Ascending aorta (tissue), 2 donors: ENCODE results near the gene ANKRD30B. TPM values are rescaled to one million over a fixed set of nuclear protein-coding genes. Genes with fewer than 3 reads are reported as not detected.
"Not testable (repeated sequence)": the region's sequence is repeated elsewhere in the genome, so short reads cannot be mapped to it uniquely, and the experiment has no call there.

Experiments used
- DNase-seq, 2 donors: peaks; one replicate each; pipeline ENCODE4 v3.0.0-alpha.2; 2019; ENCODE audit warnings: low spot score in 2 of 2
- H3K27ac ChIP-seq, 2 donors: fragments of 200-600 bp; sonication (generic); one replicate each; pipeline ENCODE4 v1.5.1; 2016 to 2017; ENCODE audit warnings: mild to moderate bottlenecking in 1 of 2
- H3K27me3 ChIP-seq: fragments of 200-600 bp; sonication (generic); one replicate; pipeline ENCODE4 v1.5.1; 2017
- H3K36me3 ChIP-seq, 2 donors: fragments of 200-600 bp; sonication (generic); one replicate each; pipeline ENCODE4 v1.5.1; 2016
- H3K4me1 ChIP-seq, 2 donors: fragments of 200-600 bp; sonication (generic); one replicate each; pipeline ENCODE4 v1.5.1; 2016 to 2017; ENCODE audit warnings: mild to moderate bottlenecking in 1 of 2
- H3K4me3 ChIP-seq, 2 donors: fragments of 200-600 bp; sonication (generic); one replicate each; pipeline ENCODE4 v1.5.1; 2016 to 2017; ENCODE audit warnings: mild to moderate bottlenecking in 1 of 2
- H3K9me3 ChIP-seq, 2 donors: fragments of 200-600 bp; sonication (generic); one replicate each; pipeline ENCODE4 v1.5.1; 2016
- intact Hi-C: fragments of 100-400 bp; cut with DNase I; formaldehyde crosslinking; loops from one replicate; pipeline ENCODE4 v1.15.1; 2023
- total RNA-seq: library from RNA; depleted of rRNA; stranded (reverse); fragments of >200 nt; gene quantifications from one replicate; pipeline ENCODE4 v1.1.0, GENCODE V29; 2016
- TF ChIP-seq, protein P1 (sequence below), 3 experiments: fragments of 200-600 bp in 2 of 3; fragments of 450-650 bp in 1 of 3; sonication (generic) in 2 of 3; IDR thresholded peaks; one replicate each; pipeline ENCODE4 v1.5.1; 2016 to 2019; ENCODE audit warnings: antibody characterized with exemption in 3 of 3, mild to moderate bottlenecking in 1 of 3, moderate library complexity in 1 of 3

Gene ANKRD30B
- total RNA-seq, 1 donor from 2014 or later = not detected

DNA sequence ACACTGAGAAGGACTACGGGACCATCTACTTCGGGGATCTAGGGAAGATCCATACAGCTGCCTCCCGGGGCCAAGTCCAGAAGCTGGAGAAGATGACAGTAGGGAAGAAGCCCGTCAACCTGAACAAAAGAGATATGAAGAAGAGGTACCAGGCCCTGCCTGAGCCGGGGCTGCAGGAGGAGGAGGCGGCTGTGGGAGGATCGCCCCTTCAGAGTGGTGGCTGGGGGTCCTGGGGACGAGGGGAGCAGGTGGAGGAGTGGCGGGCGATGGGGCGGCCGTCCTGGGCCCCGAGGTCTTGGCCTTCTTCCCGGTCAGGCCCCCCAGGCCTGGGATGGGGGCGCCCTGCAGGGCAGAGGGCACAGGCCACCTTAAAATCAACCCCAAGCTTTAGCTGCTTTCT, 524 bp downstream of the ANKRD30B start:
- H3K4me3 ChIP-seq = no peak overlapping the region
- no peaks in the 10 kb centered on the region for H3K36me3 ChIP-seq
- TF ChIP-seq, protein P1, sequence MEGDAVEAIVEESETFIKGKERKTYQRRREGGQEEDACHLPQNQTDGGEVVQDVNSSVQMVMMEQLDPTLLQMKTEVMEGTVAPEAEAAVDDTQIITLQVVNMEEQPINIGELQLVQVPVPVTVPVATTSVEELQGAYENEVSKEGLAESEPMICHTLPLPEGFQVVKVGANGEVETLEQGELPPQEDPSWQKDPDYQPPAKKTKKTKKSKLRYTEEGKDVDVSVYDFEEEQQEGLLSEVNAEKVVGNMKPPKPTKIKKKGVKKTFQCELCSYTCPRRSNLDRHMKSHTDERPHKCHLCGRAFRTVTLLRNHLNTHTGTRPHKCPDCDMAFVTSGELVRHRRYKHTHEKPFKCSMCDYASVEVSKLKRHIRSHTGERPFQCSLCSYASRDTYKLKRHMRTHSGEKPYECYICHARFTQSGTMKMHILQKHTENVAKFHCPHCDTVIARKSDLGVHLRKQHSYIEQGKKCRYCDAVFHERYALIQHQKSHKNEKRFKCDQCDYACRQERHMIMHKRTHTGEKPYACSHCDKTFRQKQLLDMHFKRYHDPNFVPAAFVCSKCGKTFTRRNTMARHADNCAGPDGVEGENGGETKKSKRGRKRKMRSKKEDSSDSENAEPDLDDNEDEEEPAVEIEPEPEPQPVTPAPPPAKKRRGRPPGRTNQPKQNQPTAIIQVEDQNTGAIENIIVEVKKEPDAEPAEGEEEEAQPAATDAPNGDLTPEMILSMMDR (IDR thresholded peaks at IDR 0.05) = no peak
- no peaks in the 10 kb centered on the region for H3K4me1 ChIP-seq
- no peak overlapping the region for H3K27ac ChIP-seq
- DNase-seq = no peak
- no peaks in the 10 kb centered on the region for H3K27me3 ChIP-seq
- intact Hi-C loops = no loop called here
- no peaks in the 10 kb centered on the region for H3K9me3 ChIP-seq

DNA sequence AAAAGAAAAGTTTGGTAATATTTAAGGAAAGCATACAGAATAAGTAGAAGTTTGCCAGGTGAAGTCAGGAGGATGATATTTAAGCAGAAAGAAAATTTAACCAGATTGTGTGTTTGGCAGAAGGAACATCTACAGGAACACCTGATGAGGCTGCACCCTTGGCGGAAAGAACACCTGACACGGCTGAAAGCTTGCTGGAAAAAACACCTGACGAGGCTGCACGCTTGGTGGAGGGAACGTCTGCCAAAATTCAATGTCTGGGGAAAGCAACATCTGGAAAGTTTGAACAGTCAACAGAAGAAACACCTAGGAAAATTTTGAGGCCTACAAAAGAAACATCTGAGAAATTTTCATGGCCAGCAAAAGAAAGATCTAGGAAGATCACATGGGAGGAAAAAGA, 15.6 kb downstream of the ANKRD30B start:
- H3K36me3 ChIP-seq, H3K4me3 ChIP-seq, H3K4me1 ChIP-seq, intact Hi-C loops, H3K9me3 ChIP-seq, H3K27ac ChIP-seq, DNase-seq, H3K27me3 ChIP-seq: not testable (repeated sequence)

DNA sequence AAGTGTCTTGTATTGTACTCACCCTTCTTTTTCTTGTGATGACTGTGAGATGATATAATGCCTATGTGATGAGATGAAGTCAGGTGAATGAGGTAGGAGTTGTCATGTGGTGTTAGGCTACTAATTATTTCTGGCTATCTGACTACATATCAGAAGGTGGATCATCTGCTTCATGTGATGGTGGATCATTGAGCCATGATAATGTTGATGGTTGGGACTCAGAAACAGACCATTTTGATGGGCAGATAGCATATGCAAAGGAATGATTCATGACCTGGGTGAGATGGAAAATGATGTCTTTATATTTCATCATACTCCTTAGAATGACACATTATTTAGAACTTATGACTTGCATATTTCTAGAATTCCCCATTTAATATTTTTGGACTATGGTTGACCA, 19.5 kb downstream of the ANKRD30B start:
- TF ChIP-seq, protein P1 (IDR thresholded peaks at IDR 0.05) = no peak
- no peak overlapping the region for H3K27ac ChIP-seq
- H3K27me3 ChIP-seq = no peaks in the 10 kb centered on the region
- DNase-seq = no peak
- intact Hi-C loops = no loop called here
- H3K36me3 ChIP-seq = no peaks in the 10 kb centered on the region
- H3K4me1 ChIP-seq = no peaks in the 10 kb centered on the region
- no peak overlapping the region for H3K4me3 ChIP-seq
- no peaks in the 10 kb centered on the region for H3K9me3 ChIP-seq

DNA sequence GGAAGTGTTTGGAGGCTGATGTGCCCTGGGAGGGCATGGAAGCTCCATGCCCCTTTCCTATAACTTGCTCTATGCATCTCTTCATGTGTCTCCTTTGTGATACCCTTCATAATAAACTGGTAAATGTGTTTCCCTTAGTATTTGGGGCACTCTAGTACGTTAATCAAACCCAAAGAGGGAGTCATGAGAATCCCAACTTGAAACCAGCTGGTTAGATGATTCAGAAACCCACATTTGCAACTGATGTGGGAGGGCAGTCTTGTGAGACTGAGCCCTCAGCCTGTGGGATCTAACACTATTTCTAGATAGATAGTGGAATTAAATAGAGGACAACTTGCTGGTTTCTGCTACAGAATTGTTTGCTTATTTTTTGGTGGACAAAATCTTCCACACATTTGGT, 20.3 kb downstream of the ANKRD30B start:
- H3K36me3 ChIP-seq = no peaks in the 10 kb centered on the region
- no peak for DNase-seq
- TF ChIP-seq, protein P1 (IDR thresholded peaks at IDR 0.05) = no peak
- no peaks in the 10 kb centered on the region for H3K27me3 ChIP-seq
- no peak overlapping the region for H3K4me3 ChIP-seq
- no peaks in the 10 kb centered on the region for H3K9me3 ChIP-seq
- intact Hi-C loops = no loop called here
- H3K4me1 ChIP-seq = no peaks in the 10 kb centered on the region
- no peak overlapping the region for H3K27ac ChIP-seq

DNA sequence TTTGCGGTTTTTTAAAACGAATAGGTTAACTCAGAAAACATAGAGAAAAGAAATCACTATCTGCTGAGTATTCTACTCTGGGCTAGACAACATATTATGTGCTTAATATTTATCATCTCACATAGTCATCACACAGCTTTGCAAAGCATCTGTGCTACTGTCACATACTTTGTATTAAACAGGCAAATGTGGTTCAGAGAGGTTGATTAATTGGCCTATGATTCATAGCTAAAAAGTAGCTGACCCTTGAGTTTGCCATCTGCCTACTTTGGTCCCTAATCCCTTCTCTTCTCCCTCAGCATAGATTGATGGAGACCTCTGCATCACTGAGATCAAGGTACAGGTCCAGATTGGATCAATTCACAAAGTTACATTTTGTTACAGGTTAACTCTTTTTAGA, 21.4 kb downstream of the ANKRD30B start:
- Histone ChIP-seq H3K4me1 (no peaks in the 10 kb centered on the region), H3K27me3 (no peaks in the 10 kb centered on the region), H3K9me3 (no peaks in the 10 kb centered on the region), H3K4me3 (no peak overlapping the region), H3K27ac (no peak overlapping the region), H3K36me3 (no peaks in the 10 kb centered on the region)
- intact Hi-C loops = no loop called here
- TF ChIP-seq, protein P1 (IDR thresholded peaks at IDR 0.05) = no peak
- no peak for DNase-seq

DNA sequence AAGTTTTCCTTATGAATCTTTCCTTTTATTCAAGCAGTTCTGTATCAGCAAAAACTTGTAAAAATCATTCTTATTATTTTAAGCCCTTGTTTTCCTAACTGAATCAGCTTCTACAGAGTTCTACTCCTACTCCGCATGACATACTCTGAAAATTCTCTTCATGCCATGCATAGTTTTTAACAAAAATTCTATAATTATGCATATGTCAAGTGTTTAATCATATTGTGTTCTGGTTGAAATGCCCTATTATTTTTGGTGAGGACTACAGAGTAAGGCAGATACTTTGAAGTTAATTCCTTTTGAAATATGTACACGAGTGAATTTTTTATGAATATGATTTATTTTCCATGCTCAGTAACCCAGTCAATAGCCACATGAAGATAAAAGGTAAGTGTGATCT, 28.8 kb downstream of the ANKRD30B start:
- Histone ChIP-seq H3K4me3 (no peak overlapping the region), H3K9me3 (no peaks in the 10 kb centered on the region), H3K4me1 (no peaks in the 10 kb centered on the region), H3K27me3 (no peaks in the 10 kb centered on the region), H3K27ac (no peak overlapping the region), H3K36me3 (no peaks in the 10 kb centered on the region)
- DNase-seq = no peak
- TF ChIP-seq, protein P1 (IDR thresholded peaks at IDR 0.05) = no peak
- intact Hi-C loops = no loop called here
